GM18511 (cell line): ENCODE results near the gene NHSL2.
"Not testable (repeated sequence)": the region's sequence is repeated elsewhere in the genome, so short reads cannot be mapped to it uniquely, and the experiment has no call there.

Experiments used
- ATAC-seq: cut with Tn5 transposase; IDR thresholded peaks from one replicate; pipeline ENCODE4 v1.9.1; 2021; ENCODE audit warnings: mild to moderate bottlenecking, moderate library complexity; ENCODE audit not compliant: unreplicated experiment

NHSL2 gene

DNA sequence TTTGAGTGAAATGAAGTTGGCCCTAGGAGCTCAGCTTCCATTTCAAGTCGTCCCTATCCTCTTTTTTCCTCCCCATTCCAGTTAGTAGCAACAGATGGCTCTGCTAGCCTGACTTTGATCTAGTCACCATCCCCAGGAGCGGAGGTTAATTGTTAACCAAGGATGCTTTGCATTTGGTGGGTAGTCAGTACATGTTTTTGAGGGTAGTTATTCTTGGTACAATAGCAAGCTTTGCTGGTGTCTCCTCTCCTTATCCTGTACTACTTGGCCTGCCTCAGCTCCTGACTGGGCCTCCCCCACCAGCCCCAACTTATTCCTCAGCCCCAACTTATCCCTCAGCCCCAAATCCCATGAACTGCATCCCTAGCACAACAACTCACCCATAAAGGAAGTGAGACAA, 235.9 kb downstream of the NHSL2 start:
- no peak for ATAC-seq

DNA sequence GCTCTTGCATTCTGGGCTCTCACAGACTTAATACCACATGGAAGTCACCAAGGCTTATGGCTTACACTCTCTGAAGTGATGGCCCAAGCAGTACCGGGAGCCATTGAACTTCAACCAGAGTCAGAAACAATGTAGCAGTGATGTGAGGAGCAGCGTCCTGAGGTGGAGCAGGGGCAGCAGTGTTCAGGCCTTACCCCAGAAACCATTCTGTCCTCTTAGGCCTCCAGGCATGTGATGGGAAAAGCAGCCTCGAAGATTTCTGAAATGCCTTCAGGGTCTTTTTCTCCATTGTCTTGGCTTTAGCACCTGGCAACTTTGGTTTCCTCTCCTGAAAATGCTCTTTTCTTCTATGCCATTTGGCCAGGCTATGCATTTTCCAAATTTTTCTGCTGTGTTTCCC, 248.1 kb downstream of the NHSL2 start:
- ATAC-seq = no peak

DNA sequence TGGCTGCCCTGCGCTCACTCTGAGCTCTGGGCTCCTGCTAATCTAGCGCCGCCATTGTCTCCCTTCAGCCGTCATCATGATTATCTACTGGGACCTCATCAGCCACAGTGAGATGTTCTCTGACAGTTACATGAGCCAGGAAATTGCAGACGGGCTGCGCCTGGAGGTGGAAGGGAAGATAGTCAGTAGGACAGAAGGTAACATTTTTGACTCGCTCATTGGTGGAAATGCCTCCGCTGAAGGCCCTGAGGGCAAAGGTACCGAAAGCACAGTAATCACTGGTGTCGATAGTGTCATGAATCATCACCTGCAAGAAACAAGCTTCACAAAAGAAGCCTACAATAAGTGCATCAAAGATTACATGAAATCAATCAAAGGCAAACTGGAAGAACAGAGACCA, 249.1 kb downstream of the NHSL2 start:
- ATAC-seq = no peak

DNA sequence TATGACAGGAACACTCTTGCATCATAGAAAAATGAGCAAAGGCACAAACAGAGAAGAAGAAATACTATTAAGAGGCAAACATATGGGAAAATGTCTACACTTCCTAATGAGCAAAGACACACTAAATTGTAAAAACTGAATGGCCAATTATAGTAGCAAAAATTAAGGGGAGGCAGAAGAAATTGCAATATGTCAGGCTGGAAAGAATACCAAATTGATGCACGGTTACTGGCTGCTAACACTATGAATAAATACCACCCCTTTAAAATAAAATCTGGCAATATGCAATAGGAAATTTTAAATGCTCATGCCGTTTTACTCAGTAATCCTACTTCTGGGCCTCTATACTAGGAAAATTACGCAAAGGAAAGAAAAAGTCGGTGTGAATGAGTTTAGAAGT, 254.9 kb downstream of the NHSL2 start:
- ATAC-seq = no peak

DNA sequence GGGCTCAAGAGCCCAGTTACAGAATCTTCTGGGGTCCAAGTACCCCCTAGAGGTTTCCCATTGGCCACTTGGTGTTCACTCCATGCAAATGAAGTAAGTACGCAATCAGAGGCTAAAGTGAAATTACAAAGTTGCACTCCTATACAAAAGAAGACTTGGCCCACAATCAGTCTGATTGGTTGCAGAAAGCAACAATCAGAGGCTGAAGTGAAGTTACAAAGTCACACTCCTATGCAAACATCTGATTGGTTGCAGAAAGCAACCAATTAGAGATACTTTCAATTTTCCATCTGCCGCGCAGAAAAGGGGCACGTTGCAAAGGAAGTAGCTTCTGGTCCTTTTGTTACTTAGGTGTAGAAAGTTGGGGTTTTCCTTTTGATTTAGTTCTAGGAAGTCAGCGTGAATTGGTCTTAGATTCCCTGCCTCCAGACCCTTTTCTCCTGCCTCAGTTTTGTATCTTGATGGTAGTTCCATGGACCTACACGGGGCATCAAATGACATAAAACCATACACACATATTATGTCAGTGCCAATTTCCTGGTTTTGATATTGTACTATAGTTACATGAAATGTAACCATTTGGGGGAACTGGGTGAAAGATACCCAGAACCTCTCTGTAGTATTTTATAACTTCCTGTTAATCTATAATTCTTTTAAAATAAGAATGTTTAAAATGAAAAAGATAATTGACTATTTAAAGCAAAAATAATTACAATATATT, 258.5 kb downstream of the NHSL2 start:
- no peak for ATAC-seq

DNA sequence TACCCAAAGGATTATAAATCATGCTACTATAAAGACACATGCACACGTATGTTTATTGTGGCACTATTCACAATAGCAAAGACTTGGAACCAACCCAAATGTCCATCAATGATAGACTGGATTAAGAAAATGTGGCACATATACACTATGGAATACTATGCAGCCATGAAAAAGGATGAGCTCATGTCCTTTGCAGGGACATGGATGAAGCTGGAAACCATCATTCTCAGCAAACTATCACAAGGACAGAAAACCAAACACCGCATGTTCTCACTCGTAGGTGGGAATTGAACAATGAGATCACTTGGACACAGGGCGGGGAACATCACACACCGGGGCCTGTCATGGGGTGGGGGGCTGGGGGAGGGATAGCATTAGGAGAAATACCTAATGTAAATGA, 265.6 kb downstream of the NHSL2 start:
- ATAC-seq = not testable (repeated sequence)

DNA sequence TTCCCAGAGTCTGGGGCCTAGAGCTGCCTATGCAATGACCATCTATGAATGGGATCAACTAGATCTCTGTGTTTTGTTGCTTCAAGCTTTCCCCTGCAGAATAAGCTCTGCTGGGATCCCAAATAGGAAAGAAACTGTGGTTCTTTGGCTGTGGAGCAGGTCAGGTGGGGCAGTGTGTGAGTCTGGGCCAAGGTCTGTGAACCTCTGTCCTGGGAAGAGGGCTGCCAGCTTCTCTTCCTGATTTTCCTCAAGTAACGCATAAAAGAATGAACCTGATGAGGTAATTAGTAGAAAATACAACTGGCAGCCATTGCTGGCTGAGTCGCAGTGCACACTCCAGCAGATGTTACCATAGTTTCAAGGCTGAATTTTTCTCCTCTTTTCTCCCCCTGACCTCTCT, 266.3 kb downstream of the NHSL2 start:
- no peak for ATAC-seq

DNA sequence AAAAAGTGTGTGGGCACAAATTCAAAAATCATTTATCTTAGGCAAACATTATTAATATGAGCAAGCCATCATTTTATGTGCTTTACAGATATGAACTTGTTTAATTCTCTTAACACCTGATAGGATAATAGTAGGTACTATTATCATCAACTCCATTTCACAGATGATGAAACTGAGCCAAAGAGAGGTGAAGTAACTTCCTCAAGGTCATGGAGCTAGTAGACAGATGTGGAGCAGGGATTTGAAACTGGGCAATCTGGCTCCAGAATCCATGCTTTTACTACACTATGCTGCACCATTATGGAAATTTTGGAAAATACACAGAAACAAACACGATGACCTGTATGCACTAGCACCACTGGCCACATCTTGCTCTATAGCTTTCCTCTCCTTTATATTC, 269.9 kb downstream of the NHSL2 start:
- no peak for ATAC-seq

DNA sequence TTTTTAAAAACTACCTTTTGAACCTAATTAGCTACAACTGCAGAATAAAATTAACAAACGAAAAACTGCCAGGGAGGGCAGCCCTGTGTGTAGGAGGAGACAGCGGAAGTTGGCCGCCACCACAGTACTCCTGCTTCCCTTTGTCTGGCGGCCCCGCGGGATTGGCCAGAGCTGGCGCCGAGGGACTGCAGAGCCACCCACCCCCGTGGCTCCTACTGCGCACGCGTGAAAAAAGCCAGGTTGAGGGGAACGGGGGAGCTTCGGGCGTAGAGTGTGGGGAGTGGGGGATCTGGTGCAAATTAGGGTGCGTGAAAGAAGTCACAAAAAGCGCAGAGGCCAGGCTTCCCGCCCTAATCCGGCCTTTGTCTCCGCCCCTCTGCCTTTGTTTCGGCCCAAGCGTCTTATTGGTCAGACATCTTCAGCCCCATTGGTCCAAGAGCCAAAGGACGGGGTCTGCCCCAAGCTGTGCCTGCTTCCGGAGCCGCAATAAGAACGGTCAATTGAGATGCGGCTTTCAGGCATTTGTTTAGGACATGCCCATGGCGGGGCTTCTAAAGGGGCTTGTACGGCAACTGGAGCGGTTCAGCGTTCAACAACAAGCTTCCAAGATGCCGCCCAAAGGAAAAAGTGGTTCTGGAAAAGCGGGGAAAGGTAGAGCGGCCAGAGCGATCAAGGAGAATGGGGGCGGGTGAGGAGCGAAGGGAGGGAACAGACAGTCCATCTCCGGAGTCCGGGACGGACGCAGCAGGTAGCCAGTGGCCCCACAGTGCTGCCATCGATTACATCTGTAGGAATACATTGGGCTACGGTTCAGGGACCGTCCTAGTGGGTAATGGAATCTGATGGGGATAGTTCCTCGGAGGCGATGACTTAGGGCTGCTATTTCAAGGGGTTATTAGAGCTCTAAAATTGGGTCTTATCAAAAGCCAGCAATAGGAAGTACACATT, 270.8 kb downstream of the NHSL2 start, which contains the start of gene PIN4:
Gene PIN4 (plus strand): TSS at position 580 of the 948 bp plus-strand sequence. CDS start 29 bp downstream, at position 609.
- ATAC-seq = peak; percentile 94

DNA sequence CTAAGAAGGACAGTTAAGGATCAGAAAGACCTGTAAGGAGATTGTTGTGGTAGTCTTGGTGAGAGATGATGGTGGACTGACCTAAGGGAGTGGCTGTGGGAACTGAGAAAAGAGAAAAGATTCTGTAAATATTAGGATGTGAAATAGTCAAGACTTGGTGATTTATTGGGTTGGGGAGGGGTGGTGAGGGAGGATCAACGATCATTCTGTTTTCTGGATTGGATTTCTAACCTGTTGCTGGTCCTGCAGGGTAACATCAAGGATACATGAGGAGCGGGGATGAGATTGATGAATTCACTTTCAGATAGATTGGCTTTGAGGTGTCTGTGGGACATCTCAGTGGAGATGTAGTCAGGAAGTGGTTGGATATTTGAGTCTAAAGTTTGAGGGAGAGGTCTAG, 272.3 kb downstream of the NHSL2 start:
- ATAC-seq = no peak

DNA sequence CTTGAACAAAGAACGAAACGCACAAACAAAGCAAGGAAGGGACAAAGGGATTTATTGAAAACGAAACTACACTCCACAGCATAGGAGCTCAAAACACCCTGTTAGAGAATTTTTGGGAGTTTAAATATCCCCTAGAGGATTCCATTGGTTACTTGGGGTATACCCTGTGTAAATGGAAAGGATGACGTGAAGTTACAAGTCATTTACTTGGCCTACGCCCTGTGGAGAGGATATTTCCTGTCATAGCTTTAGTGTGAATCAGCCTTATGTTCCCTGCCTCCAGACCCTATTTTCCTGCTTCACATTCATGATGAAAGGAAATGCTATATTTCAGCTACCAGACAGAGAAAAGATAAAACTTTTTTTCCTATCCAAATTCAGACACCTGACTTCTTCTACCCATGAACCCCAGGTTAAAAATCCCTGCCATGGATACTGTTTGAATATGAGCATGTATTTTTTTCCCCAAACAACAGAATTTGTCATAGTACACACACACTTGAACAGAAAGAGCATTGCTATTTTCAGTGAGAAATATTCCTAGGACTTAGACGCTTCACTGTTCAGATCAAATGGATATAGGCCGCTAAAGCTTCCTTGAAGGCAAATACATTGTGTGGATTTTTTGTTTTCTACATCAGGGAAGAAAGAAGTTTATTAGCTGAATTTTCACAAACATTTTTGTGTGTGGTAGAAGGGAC, 291.3 kb downstream of the NHSL2 start:
- no peak for ATAC-seq
